AG10803 (cell line): Measurements from ENCODE around the gene CSNK2A2.

Experiments used
- DNase-seq: peaks from one replicate; pipeline ENCODE4 v3.0.0; 2010; ENCODE audit warnings: low read depth
- H3K4me3 ChIP-seq: 2 replicates; pipeline ENCODE4 v1.5.1; 2011; ENCODE audit warnings: mild to moderate bottlenecking, low read length, control low read depth
- TF ChIP-seq, protein P1 (sequence below): conservative IDR thresholded peaks from 2 replicates; pipeline ENCODE4 v1.5.1; 2011; ENCODE audit warnings: mild to moderate bottlenecking, low read length, control low read depth, inconsistent platforms

The CSNK2A2 gene

DNA sequence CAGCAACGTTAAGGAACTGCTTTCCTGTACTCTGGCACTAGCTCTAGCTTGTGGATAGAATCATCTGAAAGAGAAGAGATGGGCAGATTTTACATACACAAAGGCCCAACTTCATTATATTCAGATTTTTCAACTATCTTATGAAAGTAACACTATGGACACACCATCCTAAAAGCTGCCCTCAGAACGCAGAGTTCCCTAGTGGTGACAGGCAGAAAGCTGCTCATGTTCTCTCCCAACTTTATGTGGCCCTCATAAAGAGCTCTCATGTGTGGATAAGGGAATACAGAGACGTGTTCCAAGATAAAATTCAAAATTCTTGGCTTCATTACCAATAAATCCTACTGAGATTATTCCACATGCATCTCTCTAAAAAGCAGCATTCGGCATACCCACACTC is 70.3 kb downstream of the CSNK2A2 start:
- H3K4me3 ChIP-seq, result peak overlapping the region; percentile 90
- peak; percentile 15 for DNase-seq
- TF ChIP-seq, protein P1, sequence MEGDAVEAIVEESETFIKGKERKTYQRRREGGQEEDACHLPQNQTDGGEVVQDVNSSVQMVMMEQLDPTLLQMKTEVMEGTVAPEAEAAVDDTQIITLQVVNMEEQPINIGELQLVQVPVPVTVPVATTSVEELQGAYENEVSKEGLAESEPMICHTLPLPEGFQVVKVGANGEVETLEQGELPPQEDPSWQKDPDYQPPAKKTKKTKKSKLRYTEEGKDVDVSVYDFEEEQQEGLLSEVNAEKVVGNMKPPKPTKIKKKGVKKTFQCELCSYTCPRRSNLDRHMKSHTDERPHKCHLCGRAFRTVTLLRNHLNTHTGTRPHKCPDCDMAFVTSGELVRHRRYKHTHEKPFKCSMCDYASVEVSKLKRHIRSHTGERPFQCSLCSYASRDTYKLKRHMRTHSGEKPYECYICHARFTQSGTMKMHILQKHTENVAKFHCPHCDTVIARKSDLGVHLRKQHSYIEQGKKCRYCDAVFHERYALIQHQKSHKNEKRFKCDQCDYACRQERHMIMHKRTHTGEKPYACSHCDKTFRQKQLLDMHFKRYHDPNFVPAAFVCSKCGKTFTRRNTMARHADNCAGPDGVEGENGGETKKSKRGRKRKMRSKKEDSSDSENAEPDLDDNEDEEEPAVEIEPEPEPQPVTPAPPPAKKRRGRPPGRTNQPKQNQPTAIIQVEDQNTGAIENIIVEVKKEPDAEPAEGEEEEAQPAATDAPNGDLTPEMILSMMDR, result peak; percentile 50

GRCh38 chr16:58127033-58127556 is 70.8 kb downstream of the CSNK2A2 start:
- TF ChIP-seq, protein P1, result peak; percentile 47
- DNase-seq, result peak; percentile 71
- peak overlapping the region; percentile 90 for H3K4me3 ChIP-seq

- TF ChIP-seq, protein P1, result no peak
- no peak for DNase-seq
- H3K4me3 ChIP-seq, result peak overlapping the region; percentile 90
Observed at GRCh38 chr16:58126451-58126961, 71.4 kb downstream of the CSNK2A2 start.

DNA sequence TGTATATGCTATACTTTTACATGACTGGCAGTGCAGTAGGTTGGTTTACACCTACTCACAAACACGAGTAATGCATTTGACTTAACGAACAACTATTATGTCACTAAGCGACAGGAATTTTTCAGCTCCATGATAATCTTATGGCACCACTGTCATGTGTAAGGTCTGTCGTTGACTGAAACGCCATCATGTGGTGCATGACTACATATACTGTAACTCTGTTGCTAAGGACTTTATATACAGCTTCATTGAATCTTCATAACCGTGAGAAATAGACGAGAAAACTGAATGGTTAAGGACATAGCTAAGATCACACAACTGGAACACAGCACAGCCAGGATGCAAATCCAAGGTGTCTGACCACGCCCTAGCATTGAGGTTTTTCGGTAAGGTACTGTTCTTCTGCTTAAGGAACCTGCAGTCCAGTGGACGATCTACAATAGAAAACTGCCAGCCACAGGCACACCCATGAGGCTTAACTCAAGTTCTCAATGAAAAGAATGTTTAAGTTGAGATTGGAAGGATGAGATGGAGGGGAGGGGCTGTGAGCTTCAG is 72.0 kb downstream of the CSNK2A2 start:
- no peak overlapping the region for H3K4me3 ChIP-seq
- TF ChIP-seq, protein P1, result no peak; the same call in 1 of the 2 replicates
- DNase-seq, result peak; percentile 17

DNA sequence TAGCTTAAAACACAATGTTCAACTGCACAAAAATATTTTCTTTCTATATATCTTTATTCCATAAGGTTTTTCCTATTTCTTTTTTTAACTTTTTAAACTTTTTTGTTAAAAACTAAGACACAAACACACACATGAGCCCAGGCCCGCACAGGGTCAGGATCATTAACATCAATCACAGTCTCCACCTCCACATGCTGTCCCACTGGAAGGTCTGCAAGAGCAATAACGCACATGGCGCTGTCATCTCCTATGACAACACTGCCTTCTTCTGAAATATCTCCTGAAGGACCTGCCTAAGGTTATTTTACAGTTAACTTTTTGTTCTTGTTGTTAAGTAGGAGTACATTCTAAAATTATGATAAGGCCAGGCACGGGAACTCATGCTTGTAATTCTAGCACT is 72.9 kb downstream of the CSNK2A2 start:
- TF ChIP-seq, protein P1, result no peak
- DNase-seq, result no peak
- no peak overlapping the region for H3K4me3 ChIP-seq

GRCh38 chr16:58124601-58124915 is 73.3 kb downstream of the CSNK2A2 start:
- peak; percentile 39 for DNase-seq
- TF ChIP-seq, protein P1, result no peak
- H3K4me3 ChIP-seq, result no peak overlapping the region

- TF ChIP-seq, protein P1, result no peak
- H3K4me3 ChIP-seq, result no peak overlapping the region
- peak; percentile 32 for DNase-seq
Observed at GRCh38 chr16:58123896-58124600, 73.9 kb downstream of the CSNK2A2 start.
